ENCODE results near the gene SLC4A1. TPM values are rescaled to one million over a fixed set of nuclear protein-coding genes. Genes with fewer than 3 reads are reported as not detected.

The SLC4A1 gene
- total and polyA plus RNA-seq, 2 donors (not counting 3 experiments of a cell fraction or from before 2014, with no cell fraction given) = not detected

DNA sequence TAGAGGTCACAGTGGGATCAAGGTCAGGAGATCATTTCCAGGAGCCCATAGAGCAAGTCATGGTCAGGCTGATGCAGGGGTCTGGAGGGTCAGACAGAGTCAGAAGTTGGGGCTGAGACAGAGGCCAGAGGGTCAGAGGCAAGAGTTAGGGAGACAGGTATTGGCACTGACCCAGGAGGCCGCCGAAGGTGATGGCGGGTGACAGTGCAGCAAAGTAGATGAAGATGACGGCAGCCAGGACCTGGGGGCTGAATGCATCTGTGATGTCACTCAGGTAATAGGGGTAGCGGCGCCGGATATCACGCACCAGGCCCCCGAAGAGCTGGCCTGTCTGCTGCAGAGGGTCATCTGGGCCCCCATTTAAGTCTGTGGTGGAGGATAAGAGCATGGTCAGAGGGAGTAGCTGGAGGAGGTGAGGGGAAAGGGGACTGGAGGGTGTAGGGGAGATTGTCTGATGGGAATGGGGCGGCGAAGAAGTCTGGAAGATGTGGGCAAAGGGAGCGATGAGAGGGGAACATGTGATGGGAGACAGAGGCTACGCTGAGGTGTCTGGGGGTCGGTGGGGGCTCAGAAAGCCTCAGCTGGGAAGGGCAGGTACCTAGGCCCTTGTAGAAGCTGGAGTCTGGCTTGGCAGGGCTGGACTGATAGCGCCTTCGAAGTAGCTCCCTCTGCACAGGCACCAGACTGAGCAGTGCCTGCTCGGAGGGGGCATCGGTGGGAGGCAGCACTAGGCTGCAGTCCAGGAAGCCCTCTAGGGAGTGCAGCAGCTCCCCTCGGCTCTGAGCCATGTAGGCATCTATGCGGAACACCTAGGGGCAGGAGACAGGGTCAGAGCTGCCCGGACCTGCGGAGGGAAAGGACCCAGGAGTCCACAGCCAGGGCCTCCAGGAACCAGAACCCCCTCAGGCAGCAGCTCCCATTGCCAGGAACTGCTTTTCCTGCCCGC, 9.8 kb downstream of the SLC4A1 start:
- H3K4me3 ChIP-seq (replicated peaks in 1 of 3; ENCODE audit: insufficient read depth in 1 of 3, low read depth in 1 of 3, low read length in 3 of 3) = no peak overlapping the region
- no peak overlapping the region for H2AFZ ChIP-seq (ENCODE audit: low read depth, low read length)
- no peak for DNase-seq (ENCODE audit: low read depth, low spot score)
- no peaks in the 10 kb centered on the region for H3K9me3 ChIP-seq (replicated peaks; ENCODE audit: control insufficient read depth, insufficient read depth, low read length)
- ChIA-PET CTCF (interaction anchor here (0.8 to 1.3 kb wide), 2 partner anchors 11 to 25 kb away, joined by 4 read pairs; no protein-coding TSS in a partner anchor), POLR2A (no interaction called here)
- H3K79me2 ChIP-seq (ENCODE audit: control insufficient read depth, insufficient read depth, low read length) = no peaks in the 10 kb centered on the region
- no peaks in the 10 kb centered on the region for H3K9me1 ChIP-seq (replicated peaks; ENCODE audit: control insufficient read depth, extremely low read depth, insufficient read depth, low read length)
- no peaks in the 10 kb centered on the region for H3K36me3 ChIP-seq (ENCODE audit: control insufficient read depth in 2 of 2, extremely low read depth in 1 of 2, insufficient read depth in 2 of 2, low read length in 2 of 2)
- no peak overlapping the region for H3K4me2 ChIP-seq (ENCODE audit: insufficient read depth, low read length)
- H3K4me1 ChIP-seq (ENCODE audit: control insufficient read depth, extremely low read depth, insufficient read depth, low read length) = no peaks in the 10 kb centered on the region
- BruUV-seq (replicated peaks) = no TSS peak
- FAIRE-seq = no peak
- dilution Hi-C loops (cut with MboI; ENCODE audit: extremely low pct_ligation_motif_present, low sequenced_read_pairs) (no loop called here), intact Hi-C loops (cut with micrococcal nuclease) (no loop called here)
- no peaks in the 10 kb centered on the region for H4K20me1 ChIP-seq (replicated peaks; ENCODE audit: control insufficient read depth, extremely low read depth, insufficient read depth, low read length)
- no peaks in the 10 kb centered on the region for H3K27me3 ChIP-seq (ENCODE audit: control insufficient read depth in 2 of 2, insufficient read depth in 2 of 2, low read length in 2 of 2)
- H3K27ac ChIP-seq (ENCODE audit: insufficient read depth, low read depth, low read length) = no peak overlapping the region
- no peak overlapping the region for H3K9ac ChIP-seq (replicated peaks; ENCODE audit: extremely low read depth, insufficient read depth, low read length)
- TF ChIP-seq GATA2 (IDR thresholded peaks at IDR 0.05; ENCODE audit: insufficient read depth, insufficient read length, low read depth, low read length) (no peak), FOS (IDR thresholded peaks at IDR 0.05; ENCODE audit: borderline replicate concordance, insufficient read depth, low read length) (no peak), MAX (IDR thresholded peaks at IDR 0.05; ENCODE audit: insufficient read depth, insufficient read length) (no peak), EZH2 (IDR thresholded peaks at IDR 0.05; ENCODE audit: borderline replicate concordance, low read depth, low read length, severe bottlenecking) (no peak), POLR2AphosphoS5 (IDR thresholded peaks at IDR 0.05; ENCODE audit: insufficient read depth, low read depth, low read length) (no peak), JUN (IDR thresholded peaks at IDR 0.05; ENCODE audit: borderline replicate concordance, insufficient read depth, insufficient read length, low read depth) (no peak), CTCF (IDR thresholded peaks at IDR 0.05; ENCODE audit: extremely low read depth in 1 of 2, insufficient read depth in 1 of 2, low read depth in 1 of 2, low read length in 2 of 2) (no peak), MYC (IDR thresholded peaks at IDR 0.05; ENCODE audit: low read depth, low read length) (no peak), POLR2A (IDR thresholded peaks at IDR 0.05; ENCODE audit: low read depth, low read length) (no peak)

All from endothelial cell of umbilical vein (primary cell).